ENCODE measurements around the gene KCNH1.

- TF ChIP-seq CTCF (IDR thresholded peaks at IDR 0.05 in 8 of 11, conservative IDR thresholded peaks at IDR 0.05 in 3 of 11) (no peak), POLR2A (IDR thresholded peaks at IDR 0.05) (no peak), POLR2AphosphoS5 (IDR thresholded peaks at IDR 0.05) (no peak)
Measured at GRCh38 chr1:210677533-210677932, 456.4 kb downstream of the KCNH1 start.
